Panc1 (cell line): ENCODE results near the gene VWA8. TPM values are rescaled to one million over a fixed set of nuclear protein-coding genes. Genes with fewer than 3 reads are reported as not detected.

ENCODE experiments used
- ATAC-seq: fragments of 200-7000 bp; cut with Tn5 transposase; 2 replicates; pipeline ENCODE4 v1.9.1; 2020; ENCODE audit warnings: mild to moderate bottlenecking, moderate library complexity
- BruUV-seq: library from RNA; stranded (reverse); fragments of 400-500 nt; replicated peaks from 2 replicates; lab custom pipeline; 2021; lab: Mats Ljungman, UMichigan
- CTCF ChIA-PET: fragments of 300-600 bp; sonication (Branson Sonifier 250); formaldehyde crosslinking; loops from one replicate; lab custom pipeline; 2022; ENCODE audit warnings: antibody characterized with exemption; lab: Charles Lee
- POLR2A ChIA-PET: fragments of 300-600 bp; sonication (Branson Sonifier 250); formaldehyde crosslinking; loops from one replicate; lab custom pipeline; 2022; ENCODE audit warnings: antibody characterized with exemption; lab: Charles Lee
- DNase-seq: peaks from one replicate; pipeline ENCODE4 v3.0.0-alpha.2; 2010; ENCODE audit warnings: low read depth, low spot score
- H3K27ac ChIP-seq: 2 replicates; pipeline ENCODE4 v1.5.1; 2011; ENCODE audit warnings: mild to moderate bottlenecking, low read length, inconsistent platforms
- H3K27me3 ChIP-seq: fragments of 200-500 bp; sonication (Bioruptor generic); 2 replicates; pipeline ENCODE4 v1.6.0; 2014; ENCODE audit warnings: low read length, inconsistent platforms; ENCODE audit not compliant: control insufficient read depth, insufficient read depth
- H3K36me3 ChIP-seq: fragments of 200-500 bp; sonication (Bioruptor generic); 2 replicates; pipeline ENCODE4 v1.5.1; 2014; ENCODE audit warnings: inconsistent platforms, mild to moderate bottlenecking, low read length, moderate library complexity; ENCODE audit not compliant: control insufficient read depth, insufficient read depth
- H3K4me1 ChIP-seq: 2 replicates; pipeline ENCODE4 v1.5.1; 2011; ENCODE audit warnings: inconsistent platforms, mild to moderate bottlenecking, low read length, moderate library complexity; ENCODE audit not compliant: control insufficient read depth, insufficient read depth
- H3K4me3 ChIP-seq, 2 experiments: 2 replicates each; pipeline ENCODE4 v1.5.1; 2011 to 2012; ENCODE audit warnings: low read depth in 2 of 2, low read length in 2 of 2, mild to moderate bottlenecking in 2 of 2, inconsistent platforms in 1 of 2, moderate library complexity in 1 of 2
- H3K9me3 ChIP-seq: fragments of 200-500 bp; sonication (Bioruptor generic); 2 replicates; pipeline ENCODE4 v1.5.1; 2014; ENCODE audit warnings: low read depth, mild to moderate bottlenecking, inconsistent platforms, low read length, moderate library complexity; ENCODE audit not compliant: control insufficient read depth, insufficient read depth
- POLR2AphosphoS5 ChIP-seq: IDR thresholded peaks from 2 replicates; pipeline ENCODE4 v1.6.1; 2012; ENCODE audit warnings: mild to moderate bottlenecking, low read depth, low read length, moderate library complexity
- REST ChIP-seq, 2 experiments: IDR thresholded peaks; 2 replicates each; pipeline ENCODE4 v1.6.1; 2011 to 2012; ENCODE audit warnings: low read depth in 2 of 2, control low read depth in 1 of 2, low read length in 1 of 2, mild to moderate bottlenecking in 1 of 2, moderate library complexity in 1 of 2; ENCODE audit not compliant: insufficient read depth in 1 of 2
- SIN3A ChIP-seq: IDR thresholded peaks from 2 replicates; pipeline ENCODE4 v1.6.1; 2012; ENCODE audit warnings: low read depth, mild to moderate bottlenecking, low read length, moderate library complexity, borderline replicate concordance; ENCODE audit not compliant: insufficient read depth
- TCF7L2 ChIP-seq: IDR thresholded peaks from 2 replicates; pipeline ENCODE4 v1.6.1; 2011; ENCODE audit warnings: mild to moderate bottlenecking, low read depth, low read length, inconsistent platforms
- in situ Hi-C: cut with HindIII; loops from 2 replicates; pipeline ENCODE4 v1.10.0; 2016; ENCODE audit warnings: low sequenced_read_pairs, low pct_unique_long_range_greater_than_20kb
- intact Hi-C: fragments of 100-400 bp; cut with micrococcal nuclease; formaldehyde crosslinking; loops from one replicate; pipeline ENCODE4 v1.10.0; 2022; ENCODE audit not compliant: unreplicated experiment
- total RNA-seq: library from RNA; stranded (reverse); gene quantifications from one replicate; pipeline ENCODE4 v1.2.1, GENCODE V29; 2021; ENCODE audit not compliant: unreplicated experiment
- TF ChIP-seq, protein P1 (sequence below): fragments of 450-650 bp; IDR thresholded peaks from 2 replicates; pipeline ENCODE4 v1.5.1; 2017; ENCODE audit warnings: mild to moderate bottlenecking

VWA8 gene
- total RNA-seq, 1 experiment from 2014 or later = 11.2 TPM

GRCh38 chr13:41609828-41610227 lies 351.1 kb downstream of the VWA8 start:
- POLR2A ChIA-PET = no interaction called here
- no TSS peak for BruUV-seq
- DNase-seq (no peak), ATAC-seq (no peak)
- in situ Hi-C loops = no loop called here
- TF ChIP-seq TCF7L2 (no peak), POLR2AphosphoS5 (no peak), SIN3A (no peak), REST (IDR thresholded peaks at IDR 0.05; ENCODE audit: insufficient read depth in 1 of 2, low read depth in 2 of 2, low read length in 1 of 2) (no peak)
- TF ChIP-seq, protein P1, sequence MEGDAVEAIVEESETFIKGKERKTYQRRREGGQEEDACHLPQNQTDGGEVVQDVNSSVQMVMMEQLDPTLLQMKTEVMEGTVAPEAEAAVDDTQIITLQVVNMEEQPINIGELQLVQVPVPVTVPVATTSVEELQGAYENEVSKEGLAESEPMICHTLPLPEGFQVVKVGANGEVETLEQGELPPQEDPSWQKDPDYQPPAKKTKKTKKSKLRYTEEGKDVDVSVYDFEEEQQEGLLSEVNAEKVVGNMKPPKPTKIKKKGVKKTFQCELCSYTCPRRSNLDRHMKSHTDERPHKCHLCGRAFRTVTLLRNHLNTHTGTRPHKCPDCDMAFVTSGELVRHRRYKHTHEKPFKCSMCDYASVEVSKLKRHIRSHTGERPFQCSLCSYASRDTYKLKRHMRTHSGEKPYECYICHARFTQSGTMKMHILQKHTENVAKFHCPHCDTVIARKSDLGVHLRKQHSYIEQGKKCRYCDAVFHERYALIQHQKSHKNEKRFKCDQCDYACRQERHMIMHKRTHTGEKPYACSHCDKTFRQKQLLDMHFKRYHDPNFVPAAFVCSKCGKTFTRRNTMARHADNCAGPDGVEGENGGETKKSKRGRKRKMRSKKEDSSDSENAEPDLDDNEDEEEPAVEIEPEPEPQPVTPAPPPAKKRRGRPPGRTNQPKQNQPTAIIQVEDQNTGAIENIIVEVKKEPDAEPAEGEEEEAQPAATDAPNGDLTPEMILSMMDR = no peak
- H3K9me3 ChIP-seq = no peaks in the 10 kb centered on the region
- intact Hi-C loops = no loop called here
- H3K4me1 ChIP-seq = no peaks in the 10 kb centered on the region
- H3K27ac ChIP-seq = no peak overlapping the region
- H3K4me3 ChIP-seq = no peak overlapping the region
- no peaks in the 10 kb centered on the region for H3K36me3 ChIP-seq
- no peaks in the 10 kb centered on the region for H3K27me3 ChIP-seq
- CTCF ChIA-PET = no interaction called here

DNA sequence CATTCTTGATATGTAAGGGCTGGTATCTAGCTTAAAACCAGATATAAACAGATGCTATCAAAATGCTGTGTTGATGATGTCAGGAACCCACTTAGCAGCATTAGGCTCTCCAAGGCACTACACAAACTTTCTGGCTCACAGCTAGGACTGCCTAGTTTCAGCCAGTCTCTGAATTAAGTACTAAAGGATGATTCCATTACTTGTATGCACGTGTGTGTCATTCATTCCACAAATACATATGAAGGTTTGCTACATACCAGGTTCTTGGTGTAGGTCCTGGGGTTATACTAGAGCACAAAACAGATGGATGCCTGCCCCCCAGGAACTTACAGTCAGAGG lies 352.1 kb downstream of the VWA8 start:
- Histone ChIP-seq H3K9me3 (no peaks in the 10 kb centered on the region), H3K4me3 (no peak overlapping the region), H3K27ac (no peak overlapping the region), H3K4me1 (no peaks in the 10 kb centered on the region), H3K36me3 (no peaks in the 10 kb centered on the region), H3K27me3 (no peaks in the 10 kb centered on the region)
- intact Hi-C loops (no loop called here), in situ Hi-C loops (no loop called here)
- CTCF ChIA-PET = interaction anchor here (0.6 kb wide), 1 partner anchor 150 kb away, joined by 3 read pairs; no protein-coding TSS in a partner anchor
- POLR2A ChIA-PET = no interaction called here
- ATAC-seq (no peak), DNase-seq (no peak)
- BruUV-seq = no TSS peak
- TF ChIP-seq TCF7L2 (no peak), SIN3A (no peak), POLR2AphosphoS5 (no peak), REST (IDR thresholded peaks at IDR 0.05; ENCODE audit: insufficient read depth in 1 of 2, low read depth in 2 of 2, low read length in 1 of 2) (no peak)
- TF ChIP-seq, protein P1 = no peak
